Activated naive CD8-positive, alpha-beta T cell treated with anti-CD3 and anti-CD28 coated beads, Interleukin-2, amount 50 U/mL, for 24 hours (primary cell): ENCODE measurements around the gene ZNF791.

ENCODE experiments used
- ATAC-seq: fragments of 150-1000 bp; cut with Tn5 transposase; one replicate; pipeline ENCODE4 v1.10.0; 2021
- DNase-seq: peaks from one replicate; pipeline ENCODE4 v3.0.0; 2021
- H3K27ac Mint-ChIP-seq: one replicate; pipeline ENCODE4 v1.8.0; 2021; ENCODE audit warnings: mild to moderate bottlenecking, mixed read lengths
- H3K27me3 Mint-ChIP-seq: one replicate; pipeline ENCODE4 v1.8.0; 2021; ENCODE audit warnings: mixed read lengths
- H3K36me3 Mint-ChIP-seq: one replicate; pipeline ENCODE4 v1.8.0; 2021; ENCODE audit warnings: low read depth, mixed read lengths
- H3K4me1 Mint-ChIP-seq: one replicate; pipeline ENCODE4 v1.8.0; 2021; ENCODE audit warnings: mixed read lengths
- H3K4me3 Mint-ChIP-seq: one replicate; pipeline ENCODE4 v1.8.0; 2021; ENCODE audit warnings: mild to moderate bottlenecking, moderate library complexity, mixed read lengths
- H3K9me3 Mint-ChIP-seq: one replicate; pipeline ENCODE4 v1.8.0; 2021; ENCODE audit warnings: mixed read lengths

The ZNF791 gene

GRCh38 chr19:12647047-12647446 is 36.3 kb downstream of the ZNF791 start:
- peaks cover 12% of the 10 kb centered on the region for H3K36me3 Mint-ChIP-seq
- ATAC-seq (no peak), DNase-seq (no peak)
- H3K27me3 Mint-ChIP-seq: no peaks in the 10 kb centered on the region
- no peaks in the 10 kb centered on the region for H3K9me3 Mint-ChIP-seq
- H3K4me3 Mint-ChIP-seq: no peak overlapping the region
- H3K4me1 Mint-ChIP-seq: no peaks in the 10 kb centered on the region
- H3K27ac Mint-ChIP-seq: no peak overlapping the region

GRCh38 chr19:12647490-12648071 is 36.9 kb downstream of the ZNF791 start:
- Mint-ChIP-seq H3K27ac (no peak overlapping the region), H3K4me1 (no peaks in the 10 kb centered on the region), H3K36me3 (peaks cover 14% of the 10 kb centered on the region), H3K27me3 (no peaks in the 10 kb centered on the region), H3K9me3 (no peaks in the 10 kb centered on the region), H3K4me3 (no peak overlapping the region)
- DNase-seq (peak; percentile 59), ATAC-seq (peak; percentile 47)

DNA sequence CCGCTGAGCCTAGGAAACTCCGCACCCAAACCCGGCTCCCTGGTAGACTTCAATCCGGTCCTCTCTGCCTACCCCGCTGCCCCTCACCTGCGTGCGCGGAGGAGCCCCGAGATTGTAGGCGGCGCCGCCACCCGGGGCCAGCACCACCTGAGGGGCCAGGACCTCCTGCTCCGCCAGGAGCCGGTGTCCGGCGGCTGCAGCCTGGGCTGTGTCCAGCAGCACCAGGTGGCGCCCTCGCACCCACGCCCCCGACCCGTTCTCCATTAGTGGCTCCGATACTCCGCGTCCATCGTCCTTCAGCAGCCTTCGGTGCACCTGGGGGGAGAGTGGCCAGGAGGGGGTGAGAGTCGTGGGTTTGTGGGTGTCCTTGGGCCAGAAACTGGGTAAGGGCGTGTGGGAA is 37.4 kb downstream of the ZNF791 start:
- no peak for DNase-seq
- ATAC-seq: no peak
- Mint-ChIP-seq H3K9me3 (no peaks in the 10 kb centered on the region), H3K4me1 (no peaks in the 10 kb centered on the region), H3K27ac (no peak overlapping the region), H3K4me3 (no peak overlapping the region), H3K36me3 (peaks cover 14% of the 10 kb centered on the region), H3K27me3 (no peaks in the 10 kb centered on the region)

DNA sequence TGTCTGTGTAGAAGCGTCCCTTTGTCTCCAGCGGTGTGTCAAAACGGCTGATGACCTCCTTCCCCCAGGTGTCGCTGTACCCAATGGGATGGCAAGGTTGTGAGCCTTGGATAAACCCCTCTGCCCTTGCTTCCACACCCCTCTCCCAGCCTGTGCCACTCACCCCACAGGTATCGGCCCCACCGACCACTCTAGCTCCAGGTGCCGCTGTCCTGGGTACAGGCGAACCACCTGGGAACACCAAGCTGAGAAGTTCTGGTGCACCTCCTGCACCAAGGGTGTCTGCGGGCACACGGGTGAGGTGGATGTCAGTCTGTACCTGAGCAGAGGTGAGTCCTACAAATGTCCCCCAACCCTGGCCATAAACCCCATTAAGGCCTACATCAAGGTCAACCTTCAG is 39.2 kb downstream of the ZNF791 start:
- DNase-seq (no peak), ATAC-seq (no peak)
- Mint-ChIP-seq H3K27ac (no peak overlapping the region), H3K4me3 (no peak overlapping the region), H3K36me3 (peaks cover 16% of the 10 kb centered on the region), H3K4me1 (no peaks in the 10 kb centered on the region), H3K9me3 (no peaks in the 10 kb centered on the region), H3K27me3 (no peaks in the 10 kb centered on the region)

DNA sequence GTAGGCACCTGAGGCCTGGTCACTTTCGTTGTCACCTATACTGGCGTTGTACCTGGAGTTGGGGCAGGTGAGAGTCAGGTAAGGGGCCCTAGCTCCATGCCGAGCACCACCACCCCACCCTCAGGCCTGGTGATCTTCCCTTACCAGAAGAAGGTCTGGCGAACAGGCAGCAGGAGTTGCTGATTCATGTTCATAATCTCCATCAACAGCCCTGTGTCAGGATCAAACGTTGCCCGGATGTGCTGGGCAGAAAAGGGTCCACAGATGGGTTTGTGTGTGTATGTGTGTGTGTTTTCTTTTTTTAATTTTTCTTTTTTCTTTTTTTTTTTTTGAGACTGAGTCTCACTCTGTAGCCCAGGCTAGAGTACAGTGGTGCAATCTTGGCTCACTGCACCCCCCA is 41.5 kb downstream of the ZNF791 start:
- H3K4me1 Mint-ChIP-seq: no peaks in the 10 kb centered on the region
- H3K27me3 Mint-ChIP-seq: no peaks in the 10 kb centered on the region
- ATAC-seq: no peak
- peaks cover 34% of the 10 kb centered on the region for H3K36me3 Mint-ChIP-seq
- no peak overlapping the region for H3K4me3 Mint-ChIP-seq
- H3K27ac Mint-ChIP-seq: no peak overlapping the region
- H3K9me3 Mint-ChIP-seq: no peaks in the 10 kb centered on the region
- DNase-seq: no peak

GRCh38 chr19:12655546-12655945 is 44.8 kb downstream of the ZNF791 start:
- H3K9me3 Mint-ChIP-seq: no peaks in the 10 kb centered on the region
- DNase-seq (no peak), ATAC-seq (no peak)
- H3K27me3 Mint-ChIP-seq: no peaks in the 10 kb centered on the region
- H3K4me1 Mint-ChIP-seq: no peaks in the 10 kb centered on the region
- peaks cover 41% of the 10 kb centered on the region for H3K36me3 Mint-ChIP-seq
- no peak overlapping the region for H3K27ac Mint-ChIP-seq
- no peak overlapping the region for H3K4me3 Mint-ChIP-seq

DNA sequence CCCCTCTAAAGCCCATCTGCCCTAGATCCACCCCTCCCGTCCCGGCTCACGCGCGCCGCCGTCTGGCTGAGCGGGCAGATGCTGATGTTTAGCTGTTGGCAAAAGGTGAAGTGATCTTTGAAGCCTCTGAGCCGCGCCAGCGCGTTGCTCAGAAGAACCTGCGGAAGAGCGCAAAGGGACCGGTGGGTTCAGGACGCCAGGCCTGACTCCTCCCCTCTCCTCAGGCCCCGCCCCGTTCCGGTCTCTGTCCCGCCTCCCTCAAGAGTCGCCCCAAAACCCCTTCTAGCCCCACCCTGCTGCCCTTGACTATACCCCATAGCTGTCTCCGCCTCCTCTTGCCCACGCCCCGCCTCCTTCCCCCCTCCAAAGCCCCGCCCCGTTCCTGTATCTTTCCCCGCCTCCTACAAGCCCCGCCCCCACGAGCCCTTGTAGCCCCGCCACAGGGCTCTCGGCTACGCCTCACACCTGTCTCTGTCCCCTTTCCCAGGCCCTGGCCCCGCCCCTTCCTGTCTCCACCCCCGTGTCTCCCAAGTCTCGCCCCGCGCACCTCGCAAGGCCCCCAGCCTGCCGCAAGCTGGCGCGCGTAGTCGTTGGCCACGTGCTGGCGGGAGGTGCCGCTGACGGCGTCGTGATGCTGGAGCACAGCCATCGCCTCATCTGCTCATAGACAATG is 46.3 kb downstream of the ZNF791 start:
- Mint-ChIP-seq H3K9me3 (no peaks in the 10 kb centered on the region), H3K4me3 (no peak overlapping the region), H3K27ac (no peak overlapping the region), H3K27me3 (no peaks in the 10 kb centered on the region), H3K4me1 (no peaks in the 10 kb centered on the region), H3K36me3 (peaks cover 49% of the 10 kb centered on the region)
- ATAC-seq: peak; percentile 43
- peak; percentile 57 for DNase-seq

GRCh38 chr19:12657966-12658365 is 47.2 kb downstream of the ZNF791 start:
- H3K27me3 Mint-ChIP-seq: no peaks in the 10 kb centered on the region
- H3K36me3 Mint-ChIP-seq: peaks cover 49% of the 10 kb centered on the region
- H3K4me3 Mint-ChIP-seq: no peak overlapping the region
- no peaks in the 10 kb centered on the region for H3K4me1 Mint-ChIP-seq
- H3K9me3 Mint-ChIP-seq: no peaks in the 10 kb centered on the region
- no peak overlapping the region for H3K27ac Mint-ChIP-seq
- ATAC-seq (no peak), DNase-seq (no peak)

- DNase-seq (no peak), ATAC-seq (no peak)
- H3K9me3 Mint-ChIP-seq: no peaks in the 10 kb centered on the region
- no peaks in the 10 kb centered on the region for H3K27me3 Mint-ChIP-seq
- no peak overlapping the region for H3K27ac Mint-ChIP-seq
- no peak overlapping the region for H3K4me3 Mint-ChIP-seq
- H3K4me1 Mint-ChIP-seq: peaks cover 17% of the 10 kb centered on the region
- H3K36me3 Mint-ChIP-seq: peaks cover 48% of the 10 kb centered on the region
Measured at GRCh38 chr19:12660980-12661379, 50.3 kb downstream of the ZNF791 start.

DNA sequence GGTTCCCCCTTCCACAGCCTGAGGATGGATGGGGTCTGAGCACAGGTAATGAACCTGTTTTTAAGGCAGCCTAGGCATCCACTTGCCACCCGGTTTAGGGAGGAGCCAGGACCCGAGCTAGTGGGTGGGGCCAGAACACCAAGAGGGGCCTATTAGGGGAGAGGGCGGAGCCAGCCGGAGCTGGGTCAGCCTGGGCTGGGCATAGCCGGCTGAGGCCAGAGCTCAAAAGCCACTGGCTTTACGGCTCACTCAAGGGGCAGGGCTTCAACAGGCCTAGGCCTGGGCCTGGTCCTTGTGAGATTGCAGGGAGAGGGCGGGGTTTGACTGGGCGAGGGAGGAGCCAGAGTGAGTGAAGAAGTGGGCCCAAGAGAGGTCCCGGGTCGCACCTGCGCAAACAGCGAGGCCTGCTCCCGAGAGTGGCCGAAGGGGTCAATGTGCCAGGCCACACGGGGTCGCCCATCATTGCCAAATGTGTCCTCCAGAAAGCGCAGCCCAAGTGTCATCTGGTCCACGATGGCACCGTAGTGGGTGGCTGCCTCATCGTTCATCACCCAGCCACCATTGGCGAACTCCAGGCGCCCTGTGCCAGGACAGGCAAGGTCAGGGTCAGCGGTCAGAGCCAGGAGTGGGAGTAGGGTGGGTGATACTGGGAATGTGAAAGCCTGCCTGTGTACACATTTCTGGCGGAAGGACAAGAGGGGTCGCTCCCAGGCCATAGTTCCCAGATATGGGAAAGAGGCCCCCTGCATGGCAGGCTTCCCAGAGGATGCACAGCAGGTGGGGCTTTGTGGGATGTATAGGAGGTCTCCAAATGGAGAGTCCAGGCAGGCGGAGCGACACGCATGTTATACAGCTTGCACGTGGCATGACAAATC is 53.9 kb downstream of the ZNF791 start:
- no peaks in the 10 kb centered on the region for H3K9me3 Mint-ChIP-seq
- peaks cover 43% of the 10 kb centered on the region for H3K4me1 Mint-ChIP-seq
- peak overlapping the region; percentile 96 for H3K27ac Mint-ChIP-seq
- H3K36me3 Mint-ChIP-seq: peaks cover 39% of the 10 kb centered on the region
- no peaks in the 10 kb centered on the region for H3K27me3 Mint-ChIP-seq
- H3K4me3 Mint-ChIP-seq: peak overlapping the region; percentile 96
- ATAC-seq (no peak), DNase-seq (no peak)

DNA sequence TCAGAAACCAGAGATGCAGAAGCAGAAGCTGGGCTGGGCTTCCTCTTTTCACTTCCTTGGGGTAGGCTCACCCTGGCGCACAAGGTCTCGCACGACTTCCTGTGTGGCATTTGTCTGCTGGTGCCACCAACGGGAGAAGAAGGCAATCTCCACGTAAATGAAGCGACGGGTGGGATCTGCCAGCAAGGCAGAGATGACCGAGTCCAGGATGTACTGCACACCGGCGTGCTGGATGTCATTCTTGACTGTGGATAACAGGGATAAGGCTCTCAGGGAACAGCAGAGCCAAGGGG is 54.5 kb downstream of the ZNF791 start:
- DNase-seq: peak; percentile 66
- Mint-ChIP-seq H3K4me3 (peak overlapping the region; percentile 96), H3K9me3 (no peaks in the 10 kb centered on the region), H3K27ac (peak overlapping the region; percentile 96), H3K4me1 (peaks cover 46% of the 10 kb centered on the region), H3K36me3 (peaks cover 35% of the 10 kb centered on the region), H3K27me3 (no peaks in the 10 kb centered on the region)
- peak; percentile 30 for ATAC-seq

GRCh38 chr19:12665671-12666264 is 55.0 kb downstream of the ZNF791 start:
- no peaks in the 10 kb centered on the region for H3K27me3 Mint-ChIP-seq
- peak overlapping the region; percentile 96 for H3K27ac Mint-ChIP-seq
- peaks cover 32% of the 10 kb centered on the region for H3K36me3 Mint-ChIP-seq
- ATAC-seq: peak; percentile 31
- H3K9me3 Mint-ChIP-seq: no peaks in the 10 kb centered on the region
- H3K4me1 Mint-ChIP-seq: peaks cover 50% of the 10 kb centered on the region
- peak; percentile 41 for DNase-seq
- H3K4me3 Mint-ChIP-seq: peak overlapping the region; percentile 96

DNA sequence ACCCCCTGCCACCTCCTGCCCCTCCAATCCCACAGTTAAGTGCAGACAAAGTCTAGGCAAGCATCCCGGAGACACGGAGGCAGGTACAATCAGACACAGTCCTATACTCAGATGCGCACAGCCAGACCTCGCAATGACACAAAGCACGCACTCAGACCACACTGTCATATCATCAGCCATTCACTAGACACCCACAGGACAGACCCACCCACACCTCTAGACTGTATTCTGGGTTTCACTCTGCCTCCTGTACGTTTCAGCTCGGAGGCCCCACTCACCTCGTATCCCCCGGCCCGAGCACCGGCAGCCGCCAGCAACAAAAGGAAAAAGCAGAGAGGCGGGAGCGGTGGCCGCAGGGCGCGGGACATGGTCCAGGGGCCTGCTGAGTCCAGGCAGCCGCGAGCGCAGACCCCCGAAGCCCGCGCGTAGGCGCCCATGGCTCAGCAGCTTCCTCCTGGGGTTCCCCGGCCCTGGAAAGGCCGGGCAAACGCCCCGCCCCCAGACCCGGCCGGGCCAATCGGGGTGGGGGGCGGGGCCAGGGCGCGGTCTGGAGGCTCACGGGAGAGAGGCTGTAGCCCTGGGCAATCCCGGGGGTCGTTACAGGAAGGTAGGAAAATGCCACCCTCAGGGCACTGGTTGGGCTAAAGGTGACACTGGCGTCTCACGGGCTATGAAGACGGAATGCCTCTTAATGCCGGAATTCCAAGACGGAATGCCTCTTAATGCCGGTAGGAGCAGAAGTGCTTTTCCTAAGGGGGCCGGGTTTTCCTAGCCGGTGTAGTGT is 55.7 kb downstream of the ZNF791 start, which contains the start of the genes MAN2B1 and WDR83:
TSS of gene MAN2B1 (minus strand) at position 478 of the 784 bp plus-strand sequence. CDS start at position 437, 41 bp downstream.
TSS of gene WDR83 (plus strand) at position 543 of the 784 bp plus-strand sequence. CDS start 2,984 bp downstream, outside the sequence.
- Mint-ChIP-seq H3K36me3 (peaks cover 25% of the 10 kb centered on the region), H3K9me3 (no peaks in the 10 kb centered on the region), H3K4me3 (peak within 1 kb of the TSS; percentile 96), H3K27me3 (no peaks in the 10 kb centered on the region), H3K4me1 (peaks cover 52% of the 10 kb centered on the region), H3K27ac (peak within 1 kb of the TSS; percentile 96)
- peak; percentile 73 for ATAC-seq
- peak; percentile 88 for DNase-seq

DNA sequence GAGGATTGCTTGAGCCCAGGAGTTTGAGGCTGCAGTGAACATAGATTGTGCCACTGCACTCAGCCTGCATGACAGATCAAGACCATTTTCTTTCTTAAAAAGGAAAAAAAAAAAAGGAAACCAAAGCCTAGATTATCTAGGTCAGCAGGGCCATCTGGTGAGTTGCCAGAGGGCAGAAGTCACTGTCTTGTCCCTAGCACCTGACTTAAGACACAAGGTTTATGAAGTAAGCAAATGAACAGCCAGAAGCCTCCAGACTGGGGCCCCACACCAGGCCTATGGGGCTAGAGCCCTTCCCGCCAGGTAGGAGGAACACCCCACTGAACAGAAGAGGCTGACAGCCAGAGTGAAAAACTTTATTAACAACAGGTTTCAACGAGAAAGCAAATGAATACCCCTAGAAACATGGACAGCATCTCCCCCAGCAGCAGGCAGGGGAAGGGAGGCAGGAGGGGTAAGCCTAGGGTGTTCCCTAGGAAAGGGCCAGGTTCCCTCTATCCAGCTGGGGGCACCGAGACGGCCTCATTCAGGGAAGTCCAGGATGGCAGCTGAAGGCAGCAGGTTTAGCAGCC is 57.1 kb downstream of the ZNF791 start:
- H3K9me3 Mint-ChIP-seq: no peaks in the 10 kb centered on the region
- DNase-seq (no peak), ATAC-seq (no peak)
- peaks cover 56% of the 10 kb centered on the region for H3K4me1 Mint-ChIP-seq
- peaks cover 28% of the 10 kb centered on the region for H3K36me3 Mint-ChIP-seq
- peak overlapping the region; percentile 96 for H3K4me3 Mint-ChIP-seq
- no peaks in the 10 kb centered on the region for H3K27me3 Mint-ChIP-seq
- H3K27ac Mint-ChIP-seq: peak overlapping the region; percentile 98
